Vagina (tissue), 2 donors: ENCODE results near the gene EYA4. TPM values are rescaled to one million over a fixed set of nuclear protein-coding genes. Genes with fewer than 3 reads are reported as not detected.
A peak's percentile ranks its signal among the peaks of the same experiment; 100 is the strongest.

ENCODE experiments used
- DNase-seq, 2 donors: peaks; one replicate each; pipeline ENCODE4 v3.0.0-alpha.2; 2017; ENCODE audit errors: extremely low spot score in 2 of 2
- H3K27ac ChIP-seq: fragments of 200-600 bp; sonication (generic); one replicate; pipeline ENCODE4 v1.5.1; 2019
- H3K27me3 ChIP-seq: fragments of 200-600 bp; sonication (generic); one replicate; pipeline ENCODE4 v1.5.1; 2019
- H3K36me3 ChIP-seq, 2 donors: fragments of 200-600 bp; sonication (generic); one replicate each; pipeline ENCODE4 v1.5.1; 2017 to 2019
- H3K4me1 ChIP-seq: fragments of 200-600 bp; sonication (generic); one replicate; pipeline ENCODE4 v1.5.1; 2019
- H3K4me3 ChIP-seq, 2 donors: fragments of 200-600 bp; sonication (generic); 1 replicate in 1 of 2; 2 replicates in 1 of 2; pipeline ENCODE4 v1.5.1; 2016 to 2019
- H3K9me3 ChIP-seq: fragments of 200-600 bp; sonication (generic); one replicate; pipeline ENCODE4 v1.5.1; 2019
- POLR2A ChIP-seq, 2 donors: fragments of 450-650 bp; IDR thresholded peaks; one replicate each; pipeline ENCODE4 v1.6.1; 2017; ENCODE audit warnings: antibody characterized with exemption in 2 of 2, mild to moderate bottlenecking in 2 of 2, moderate library complexity in 2 of 2
- POLR2AphosphoS5 ChIP-seq, 2 donors: sonication (generic); formaldehyde crosslinking; IDR thresholded peaks; one replicate each; pipeline ENCODE4 v1.9.0; 2017; ENCODE audit warnings: antibody characterized with exemption in 2 of 2, mild to moderate bottlenecking in 2 of 2, low read depth in 1 of 2; ENCODE audit not compliant: insufficient read depth in 1 of 2
- intact Hi-C: fragments of 100-400 bp; cut with DNase I; formaldehyde crosslinking; loops from one replicate; pipeline ENCODE4 v1.15.1; 2023
- total RNA-seq: library from RNA; depleted of rRNA; stranded (reverse); fragments of >200 nt; gene quantifications from one replicate; pipeline ENCODE4 v1.2.3, GENCODE V29; 2016
- TF ChIP-seq, protein P1 (sequence below), 3 experiments: fragments of 450-650 bp in 2 of 3; fragments of 200-600 bp in 1 of 3; sonication (generic) in 1 of 3; IDR thresholded peaks; one replicate each; pipeline ENCODE4 v1.5.1; 2017 to 2019; ENCODE audit warnings: antibody characterized with exemption in 3 of 3, mild to moderate bottlenecking in 2 of 3, moderate library complexity in 2 of 3

Gene EYA4
- total RNA-seq, 1 donor from 2014 or later = 18.7 TPM

DNA sequence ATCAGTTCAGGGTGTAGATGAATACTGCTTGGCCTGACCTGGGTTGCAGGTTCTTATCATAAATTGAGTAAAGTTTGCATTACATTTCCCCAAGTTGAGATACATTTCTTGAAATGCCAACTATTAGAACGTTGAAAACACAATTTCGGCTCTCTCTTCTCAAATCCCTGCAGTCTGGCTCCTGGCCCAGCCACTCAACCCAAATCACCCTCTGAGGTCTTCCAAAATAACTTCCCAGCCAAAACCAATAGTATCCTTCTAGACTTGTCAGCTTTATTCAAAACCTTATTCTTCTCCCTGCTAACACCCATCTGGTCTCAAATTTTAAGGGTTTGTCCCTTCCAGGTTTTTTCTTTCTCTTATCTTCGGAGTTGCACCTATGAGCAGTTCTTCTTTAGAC lies 263.6 kb downstream of the EYA4 start:
- no peak for DNase-seq
- Histone ChIP-seq H3K27me3 (no peaks in the 10 kb centered on the region), H3K9me3 (no peaks in the 10 kb centered on the region), H3K4me3 (no peak overlapping the region), H3K4me1 (peaks cover 12% of the 10 kb centered on the region), H3K36me3 (no peaks in the 10 kb centered on the region), H3K27ac (no peak overlapping the region)
- intact Hi-C loops = loop anchor here (5.0 kb wide), 1 partner anchor 38 kb away; no protein-coding TSS in a partner anchor
- TF ChIP-seq, protein P1, sequence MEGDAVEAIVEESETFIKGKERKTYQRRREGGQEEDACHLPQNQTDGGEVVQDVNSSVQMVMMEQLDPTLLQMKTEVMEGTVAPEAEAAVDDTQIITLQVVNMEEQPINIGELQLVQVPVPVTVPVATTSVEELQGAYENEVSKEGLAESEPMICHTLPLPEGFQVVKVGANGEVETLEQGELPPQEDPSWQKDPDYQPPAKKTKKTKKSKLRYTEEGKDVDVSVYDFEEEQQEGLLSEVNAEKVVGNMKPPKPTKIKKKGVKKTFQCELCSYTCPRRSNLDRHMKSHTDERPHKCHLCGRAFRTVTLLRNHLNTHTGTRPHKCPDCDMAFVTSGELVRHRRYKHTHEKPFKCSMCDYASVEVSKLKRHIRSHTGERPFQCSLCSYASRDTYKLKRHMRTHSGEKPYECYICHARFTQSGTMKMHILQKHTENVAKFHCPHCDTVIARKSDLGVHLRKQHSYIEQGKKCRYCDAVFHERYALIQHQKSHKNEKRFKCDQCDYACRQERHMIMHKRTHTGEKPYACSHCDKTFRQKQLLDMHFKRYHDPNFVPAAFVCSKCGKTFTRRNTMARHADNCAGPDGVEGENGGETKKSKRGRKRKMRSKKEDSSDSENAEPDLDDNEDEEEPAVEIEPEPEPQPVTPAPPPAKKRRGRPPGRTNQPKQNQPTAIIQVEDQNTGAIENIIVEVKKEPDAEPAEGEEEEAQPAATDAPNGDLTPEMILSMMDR (IDR thresholded peaks at IDR 0.05) = no peak
- TF ChIP-seq POLR2AphosphoS5 (IDR thresholded peaks at IDR 0.05; ENCODE audit: insufficient read depth in 1 of 2, low read depth in 1 of 2) (no peak), POLR2A (IDR thresholded peaks at IDR 0.05) (no peak)

DNA sequence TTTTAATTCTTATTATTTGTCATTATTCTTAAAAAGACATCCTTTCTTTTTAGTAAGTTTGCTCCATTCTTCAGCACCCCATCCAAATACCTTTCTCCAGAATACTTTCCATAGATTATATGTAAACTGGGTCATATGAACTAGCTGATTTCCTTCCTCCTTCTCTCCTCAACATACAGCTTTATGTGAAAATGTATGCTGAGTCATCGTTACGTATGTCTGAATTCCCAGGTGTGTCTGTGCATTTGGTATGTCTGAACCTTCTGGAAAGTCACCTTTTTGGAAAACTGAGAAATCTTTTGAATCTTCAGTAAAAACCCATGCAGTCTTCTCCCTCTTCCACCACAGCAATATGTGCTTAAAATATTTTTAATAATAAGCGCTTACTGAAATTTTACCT lies 264.5 kb downstream of the EYA4 start:
- TF ChIP-seq POLR2A (IDR thresholded peaks at IDR 0.05) (no peak), POLR2AphosphoS5 (IDR thresholded peaks at IDR 0.05; ENCODE audit: insufficient read depth in 1 of 2, low read depth in 1 of 2) (no peak)
- TF ChIP-seq, protein P1 (IDR thresholded peaks at IDR 0.05) = no peak
- intact Hi-C loops = no loop called here

DNA sequence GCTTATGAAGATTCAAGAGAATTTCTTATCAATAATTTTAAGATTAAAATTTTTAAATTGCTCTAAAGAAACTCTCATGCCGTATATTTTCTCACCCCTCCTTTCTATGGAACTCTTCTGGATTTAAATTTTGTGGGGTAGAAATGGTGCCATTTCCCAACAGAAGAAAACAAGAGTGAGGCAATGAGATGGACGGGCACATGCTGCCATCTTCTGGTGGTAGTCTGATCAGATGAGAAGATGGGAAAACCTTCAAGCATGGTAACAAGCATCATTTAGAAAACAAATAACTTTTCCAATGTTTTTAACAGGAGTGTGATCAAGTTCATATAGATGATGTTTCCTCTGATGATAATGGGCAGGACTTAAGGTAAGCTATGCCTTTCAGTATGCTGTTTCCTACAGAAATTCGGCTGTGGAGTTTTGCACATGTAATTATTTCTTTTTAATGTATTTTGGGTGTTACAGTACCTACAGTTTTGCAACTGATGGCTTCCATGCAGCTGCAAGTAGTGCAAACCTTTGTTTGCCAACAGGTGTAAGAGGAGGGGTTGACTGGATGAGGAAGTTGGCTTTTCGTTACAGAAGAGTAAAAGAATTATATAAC lies 271.4 kb downstream of the EYA4 start:
- H3K4me3 ChIP-seq = no peak overlapping the region
- TF ChIP-seq, protein P1 (IDR thresholded peaks at IDR 0.05) = peak in 2 of 3 experiments; percentile 21 to 56
- no peak for TF ChIP-seq POLR2AphosphoS5 (IDR thresholded peaks at IDR 0.05; ENCODE audit: insufficient read depth in 1 of 2, low read depth in 1 of 2)
- TF ChIP-seq POLR2A (IDR thresholded peaks at IDR 0.05) = no peak
- no peak for DNase-seq
- H3K27me3 ChIP-seq = no peaks in the 10 kb centered on the region
- intact Hi-C loops = loop anchor here (10.0 kb wide), 2 partner anchors 328 to 548 kb away; no protein-coding TSS in a partner anchor
- H3K27ac ChIP-seq = no peak overlapping the region
- no peaks in the 10 kb centered on the region for H3K4me1 ChIP-seq
- no peaks in the 10 kb centered on the region for H3K9me3 ChIP-seq
- no peaks in the 10 kb centered on the region for H3K36me3 ChIP-seq

More for the DNA sequence above, 264.5 kb downstream of the EYA4 start:
- DNase-seq = no peak
- Histone ChIP-seq H3K4me1 (peaks cover 12% of the 10 kb centered on the region), H3K9me3 (no peaks in the 10 kb centered on the region), H3K27ac (no peak overlapping the region), H3K27me3 (no peaks in the 10 kb centered on the region), H3K36me3 (no peaks in the 10 kb centered on the region), H3K4me3 (no peak overlapping the region)

DNA sequence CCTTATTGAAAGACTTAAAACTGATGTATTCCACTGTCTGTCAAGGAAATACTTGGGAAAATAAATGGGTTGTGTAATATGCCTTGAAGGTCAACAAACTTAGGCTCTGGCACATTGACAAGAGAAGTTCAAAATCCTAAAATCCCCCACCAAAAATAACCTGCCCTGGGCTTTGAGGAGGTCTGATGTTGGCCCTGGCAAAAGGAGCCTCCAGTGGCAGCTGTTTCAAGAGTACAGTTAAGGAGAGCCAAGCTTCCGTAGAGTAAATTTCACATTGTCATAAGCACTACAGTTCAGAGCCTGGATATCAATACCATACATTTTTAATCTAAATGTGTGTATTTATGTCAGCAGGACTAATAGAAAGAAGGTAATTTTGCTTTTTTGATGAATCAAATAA lies 282.7 kb downstream of the EYA4 start:
- Histone ChIP-seq H3K27me3 (no peaks in the 10 kb centered on the region), H3K36me3 (no peaks in the 10 kb centered on the region), H3K9me3 (no peaks in the 10 kb centered on the region), H3K4me3 (no peak overlapping the region), H3K27ac (no peak overlapping the region), H3K4me1 (no peaks in the 10 kb centered on the region)
- intact Hi-C loops = no loop called here
- no peak for DNase-seq
- TF ChIP-seq, protein P1 (IDR thresholded peaks at IDR 0.05) = no peak
- TF ChIP-seq POLR2AphosphoS5 (IDR thresholded peaks at IDR 0.05; ENCODE audit: insufficient read depth in 1 of 2, low read depth in 1 of 2) = no peak

DNA sequence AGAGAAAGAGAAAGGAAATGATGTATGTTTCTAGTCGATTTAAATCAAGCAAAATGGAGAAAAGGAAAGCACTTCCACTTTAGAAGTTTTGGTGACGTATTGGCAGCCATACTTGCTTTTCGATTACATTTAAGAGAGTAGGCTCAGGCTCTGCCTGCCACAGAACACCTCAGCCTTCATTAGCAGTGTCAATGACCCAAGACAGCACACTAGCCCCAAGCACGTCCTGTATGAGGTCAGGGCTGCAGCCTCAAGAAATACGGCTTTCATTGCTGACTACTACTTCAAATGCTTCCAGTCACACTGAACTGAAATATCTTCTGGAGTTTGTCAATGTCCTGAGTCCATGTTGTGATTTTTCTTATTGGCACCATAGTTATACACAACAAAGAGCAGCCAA lies 285.3 kb downstream of the EYA4 start:
- Histone ChIP-seq H3K27ac (no peak overlapping the region), H3K27me3 (no peaks in the 10 kb centered on the region), H3K4me3 (no peak overlapping the region), H3K9me3 (no peaks in the 10 kb centered on the region), H3K4me1 (no peaks in the 10 kb centered on the region), H3K36me3 (no peaks in the 10 kb centered on the region)
- TF ChIP-seq POLR2AphosphoS5 (IDR thresholded peaks at IDR 0.05; ENCODE audit: insufficient read depth in 1 of 2, low read depth in 1 of 2) = no peak
- intact Hi-C loops = no loop called here
- no peak for DNase-seq
